Cardiac septum (tissue), 1 donor: Measurements from ENCODE around the gene BRICD5. TPM values are rescaled to one million over a fixed set of nuclear protein-coding genes. Genes with fewer than 3 reads are reported as not detected.

Source experiments
- DNase-seq: peaks from one replicate; pipeline ENCODE4 v3.0.0-alpha.2; 2020; ENCODE audit warnings: low spot score
- intact Hi-C: fragments of 100-400 bp; cut with DNase I; formaldehyde crosslinking; loops from one replicate; pipeline ENCODE4 v1.14.0; 2022
- total RNA-seq: library from RNA; stranded (reverse); fragmentation: NEBNext Ultra II Directional; extraction: Animal tissue kit (Norgen Biotek cat#: 25700); gene quantifications from one replicate; pipeline ENCODE4 v1.2.1, GENCODE V29; 2021
- donor health status: DM: no; HTN: no; CAD: no.

The BRICD5 gene
- total RNA-seq, 1 donor from 2014 or later = 7.0 TPM

- intact Hi-C loops = no loop called here
- DNase-seq = no peak
Measured at GRCh38 chr16:2238838-2239675, 28.4 kb upstream of the BRICD5 start.

- no peak for DNase-seq
- intact Hi-C loops = no loop called here
Measured at GRCh38 chr16:2238150-2238837, 27.6 kb upstream of the BRICD5 start.

- intact Hi-C loops = no loop called here
- no peak for DNase-seq
Measured at GRCh38 chr16:2237493-2238149, 27.0 kb upstream of the BRICD5 start.

- DNase-seq = no peak
- intact Hi-C loops = no loop called here
Measured at GRCh38 chr16:2237102-2237482, 26.4 kb upstream of the BRICD5 start.

- intact Hi-C loops = no loop called here
- DNase-seq = no peak
Measured at GRCh38 chr16:2236337-2237101, 25.9 kb upstream of the BRICD5 start, which contains the start of gene DNASE1L2. DNASE1L2 (plus strand) TSS chr16:2236444; CDS start chr16:2236817, 373 bp downstream.

- DNase-seq = no peak
- intact Hi-C loops = no loop called here
Measured at GRCh38 chr16:2235695-2236336, 25.2 kb upstream of the BRICD5 start.

GRCh38 chr16:2235234-2235651, 24.6 kb upstream of the BRICD5 start:
- intact Hi-C loops = no loop called here
- no peak for DNase-seq

GRCh38 chr16:2234813-2235170, 24.1 kb upstream of the BRICD5 start:
- no peak for DNase-seq
- intact Hi-C loops = no loop called here

GRCh38 chr16:2233872-2234812, 23.5 kb upstream of the BRICD5 start:
- no peak for DNase-seq
- intact Hi-C loops = no loop called here

- DNase-seq = no peak
- intact Hi-C loops = no loop called here
Measured at GRCh38 chr16:2233046-2233775, 22.5 kb upstream of the BRICD5 start.

- no peak for DNase-seq
- intact Hi-C loops = no loop called here
Measured at GRCh38 chr16:2232094-2232990, 21.7 kb upstream of the BRICD5 start.

- intact Hi-C loops = no loop called here
- no peak for DNase-seq
Measured at GRCh38 chr16:2231016-2231931, 20.6 kb upstream of the BRICD5 start.

- intact Hi-C loops = no loop called here
- no peak for DNase-seq
Measured at GRCh38 chr16:2230376-2230775, 19.7 kb upstream of the BRICD5 start.

- intact Hi-C loops = no loop called here
- no peak for DNase-seq
Measured at GRCh38 chr16:2229632-2230250, 19.1 kb upstream of the BRICD5 start.

- intact Hi-C loops = no loop called here
- DNase-seq = no peak
Measured at GRCh38 chr16:2229091-2229490, 18.4 kb upstream of the BRICD5 start.
